ENCODE measurements around the gene KDM5B.

- TF ChIP-seq POLR2AphosphoS5 (IDR thresholded peaks at IDR 0.05) (no peak), CTCF (IDR thresholded peaks at IDR 0.05) (no peak)
Measured at GRCh38 chr1:202791077-202791747, 17.0 kb downstream of the KDM5B start.

Measured in prostate gland (tissue), 2 donors.